ENCODE results near the gene NDUFS8. TPM values are rescaled to one million over a fixed set of nuclear protein-coding genes. Genes with fewer than 3 reads are reported as not detected.

The NDUFS8 gene
- total RNA-seq, 1 experiment from 2014 or later = 214 TPM

GRCh38 chr11:68016904-68017817 is 13.3 kb upstream of the NDUFS8 start:
- Mint-ChIP-seq H3K36me3 (ENCODE audit: insufficient read depth in 1 of 3, low read depth in 3 of 3) (no peaks in the 10 kb centered on the region; a peak in 1 of 7 replicates), H3K27ac (peak overlapping the region in 1 of 3 experiments; percentile 18; a peak in 1 of 7 replicates), H3K27me3 (ENCODE audit: low read depth) (peaks cover 2% of the 10 kb centered on the region), H3K9me3 (no peaks in the 10 kb centered on the region), H3K4me3 (no peak overlapping the region), H3K4me1 (peaks cover 11 to 23% of the 10 kb centered on the region in 2 experiments)
- DNase-seq = no peak
- no peaks in the 10 kb centered on the region for H3K79me2 ChIP-seq (ENCODE audit: insufficient read depth, low read length)
- no peaks in the 10 kb centered on the region for H3K9me3 ChIP-seq (ENCODE audit: control insufficient read depth, low read depth, low read length)
- H3K14ac ChIP-seq (ENCODE audit: insufficient read depth, low read length) = no peak overlapping the region
- no peak for TF ChIP-seq CTCF (conservative IDR thresholded peaks at IDR 0.05)
- no peak overlapping the region for H3K56ac ChIP-seq (ENCODE audit: insufficient read length, low read depth, low read length)
- H3K4ac ChIP-seq (ENCODE audit: low read depth, low read length) = no peak overlapping the region
- H2AK5ac ChIP-seq (ENCODE audit: insufficient read length, low read length) = no peak overlapping the region
- H4K5ac ChIP-seq (ENCODE audit: insufficient read length, low read depth, low read length) = no peak overlapping the region
- no peak overlapping the region for H2AFZ ChIP-seq (ENCODE audit: low read length)
- no peak overlapping the region for H3K4me2 ChIP-seq (ENCODE audit: insufficient read depth, insufficient read length, low read length)
- H3K18ac ChIP-seq (ENCODE audit: insufficient read length, low read depth, low read length) = no peak overlapping the region
- no peak overlapping the region for H3K27ac ChIP-seq (ENCODE audit: insufficient read length, low read depth, low read length)
- no peaks in the 10 kb centered on the region for H4K20me1 ChIP-seq (ENCODE audit: control insufficient read depth, insufficient read depth, insufficient read length)
- no peak overlapping the region for H3K9ac ChIP-seq (ENCODE audit: extremely low read depth, insufficient read length, low read length)
- H2BK20ac ChIP-seq (ENCODE audit: low read depth, low read length, poor library complexity, severe bottlenecking) = no peak overlapping the region
- H3K27me3 ChIP-seq (ENCODE audit: insufficient read depth, low read length) = no peaks in the 10 kb centered on the region
- no peaks in the 10 kb centered on the region for H3K23me2 ChIP-seq (ENCODE audit: insufficient read length, low read depth, low read length, poor library complexity, severe bottlenecking)
- no peak overlapping the region for H2BK15ac ChIP-seq (ENCODE audit: low read depth, low read length)
- no peak overlapping the region for H3T11ph ChIP-seq (ENCODE audit: low read length)
- H4K8ac ChIP-seq (replicated peaks; ENCODE audit: insufficient read length, low read depth, low read length) = no peak overlapping the region
- no peak overlapping the region for H3K23ac ChIP-seq (ENCODE audit: insufficient read length, low read depth, low read length)
- WGBS (ENCODE audit: extremely low coverage, insufficient read length, low lambda C conversion rate) = no CpG with 5 or more reads among the region's 16 CpGs
- H2BK5ac ChIP-seq (ENCODE audit: insufficient read length, low read length) = no peak overlapping the region
- H2BK120ac ChIP-seq (ENCODE audit: low read depth, low read length, poor library complexity, severe bottlenecking) = no peak overlapping the region
- H4K91ac ChIP-seq (ENCODE audit: insufficient read length, low read depth, low read length) = no peak overlapping the region
- no peaks in the 10 kb centered on the region for H3K79me1 ChIP-seq (ENCODE audit: insufficient read depth, low read depth, low read length, poor library complexity, severe bottlenecking)
- no peaks in the 10 kb centered on the region; the same call in 1 of the 2 replicates for H3K4me1 ChIP-seq (ENCODE audit: insufficient read depth, low read length)
- no peak overlapping the region for H2BK12ac ChIP-seq (ENCODE audit: insufficient read length, low read depth, low read length)
